Measurements from ENCODE around the gene AQP1.

Gene AQP1

GRCh38 chr7:30969604-30969970 lies 57.9 kb downstream of the AQP1 start:
- DNase-seq (ENCODE audit: low read depth, low spot score): no peak
- H3K27ac ChIP-seq: no peak overlapping the region

- H3K27ac ChIP-seq: no peak overlapping the region
- DNase-seq (ENCODE audit: low read depth, low spot score): no peak
These were observed 58.4 kb downstream of the AQP1 start for GRCh38 chr7:30970074-30970473.

- no peak overlapping the region for H3K27ac ChIP-seq
- DNase-seq (ENCODE audit: low read depth, low spot score): no peak
These were observed 59.0 kb downstream of the AQP1 start for GRCh38 chr7:30970594-30971094.

GRCh38 chr7:30971440-30971839 lies 59.8 kb downstream of the AQP1 start:
- no peak overlapping the region for H3K27ac ChIP-seq
- no peak for DNase-seq (ENCODE audit: low read depth, low spot score)

- DNase-seq (ENCODE audit: low read depth, low spot score): no peak
These were observed 60.3 kb downstream of the AQP1 start for GRCh38 chr7:30971840-30972563.

GRCh38 chr7:30973292-30973691 lies 61.6 kb downstream of the AQP1 start:
- no peak for DNase-seq (ENCODE audit: low read depth, low spot score)
- H3K27ac ChIP-seq: no peak overlapping the region

More at GRCh38 chr7:30971840-30972563, 60.3 kb downstream of the AQP1 start:
- no peak overlapping the region for H3K27ac ChIP-seq

- H3K27ac ChIP-seq: no peak overlapping the region
- DNase-seq (ENCODE audit: low read depth, low spot score): no peak
These were observed 62.3 kb downstream of the AQP1 start for GRCh38 chr7:30973791-30974604.

- DNase-seq (ENCODE audit: low read depth, low spot score): no peak
- no peak overlapping the region for H3K27ac ChIP-seq
These were observed 63.1 kb downstream of the AQP1 start for GRCh38 chr7:30974605-30975255.
